ENCODE data around the gene FBXL2.

DNA sequence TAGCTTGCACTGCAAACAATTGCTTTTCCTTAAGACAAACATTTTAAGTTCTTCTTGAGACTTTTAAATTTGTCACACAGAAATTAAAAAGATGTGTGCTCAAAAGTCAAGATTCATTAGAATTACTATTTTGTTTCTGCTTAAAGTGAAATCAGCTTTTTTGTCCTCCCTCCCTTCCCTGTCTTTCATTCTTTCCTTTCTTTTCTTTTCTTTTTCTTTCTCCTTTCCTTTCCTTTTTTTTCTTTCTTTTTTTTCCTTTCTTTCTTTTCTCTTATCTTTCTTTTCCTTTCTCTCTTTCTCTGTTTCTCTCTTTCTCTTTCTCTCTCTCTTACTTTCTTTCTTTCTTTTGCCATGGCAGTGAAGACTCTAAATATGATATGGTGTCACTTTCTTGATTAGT is 37.8 kb downstream of the FBXL2 start:
- TF ChIP-seq CTCF (conservative IDR thresholded peaks at IDR 0.05 in 1 of 2, IDR thresholded peaks at IDR 0.05 in 1 of 2; ENCODE audit: extremely low read depth in 1 of 2, insufficient read depth in 1 of 2, low read depth in 1 of 2, low read length in 2 of 2) (no peak), EZH2 (IDR thresholded peaks at IDR 0.05; ENCODE audit: borderline replicate concordance, low read length) (no peak)
